ENCODE results near the gene RIBC2.

GRCh38 chr22:45478108-45478771 is 64.7 kb downstream of the RIBC2 start:
- TF ChIP-seq ATF3 (IDR thresholded peaks at IDR 0.05), result no peak
- TF ChIP-seq YY1 (IDR thresholded peaks at IDR 0.05), result no peak
- TF ChIP-seq RAD21 (IDR thresholded peaks at IDR 0.05), result no peak
- no peak for TF ChIP-seq REST (IDR thresholded peaks at IDR 0.05)
